Measurements from ENCODE around the gene CBX7. TPM values are rescaled to one million over a fixed set of nuclear protein-coding genes. Genes with fewer than 3 reads are reported as not detected.

The CBX7 gene
- total and polyA plus RNA-seq, 2 donors (not counting 1 experiment from before 2014, with no cell fraction given) = 2.8 to 14.7 TPM

DNA sequence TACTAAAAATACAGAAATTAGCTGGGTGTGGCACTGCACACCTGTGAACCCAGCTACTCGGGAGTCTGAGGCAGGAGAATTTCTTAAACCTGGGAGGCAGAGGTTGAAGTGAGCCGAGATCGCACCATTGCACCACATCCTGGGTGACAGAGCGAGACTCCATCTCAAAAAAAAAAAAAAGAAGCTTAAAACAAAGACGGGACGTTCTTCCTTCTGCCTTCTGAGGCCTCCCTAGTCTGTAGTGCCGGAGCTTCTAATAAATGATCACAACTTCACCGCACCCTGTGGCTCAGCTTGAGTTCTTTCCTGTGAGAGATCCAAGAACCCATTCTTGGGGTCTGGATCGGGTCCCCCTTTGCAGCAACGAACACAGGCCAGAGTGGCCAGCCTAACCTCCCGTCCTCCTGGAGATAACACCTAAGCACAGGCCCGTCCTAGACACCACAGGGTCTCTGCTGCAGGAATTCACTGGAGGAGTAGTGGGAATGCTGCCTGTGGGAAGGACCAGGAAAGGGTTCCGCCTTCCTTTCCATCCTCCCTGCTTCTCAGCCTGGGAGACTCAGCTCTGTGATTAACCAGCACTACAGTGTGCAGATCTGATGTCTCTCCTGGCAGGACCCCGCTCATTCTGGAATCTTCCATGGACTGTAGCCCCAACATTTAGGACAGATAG, 57.6 kb downstream of the CBX7 start:
- Histone ChIP-seq H2AFZ (ENCODE audit: low read length) (no peak overlapping the region), H3K27me3 (ENCODE audit: control insufficient read depth, insufficient read depth, low read length) (peaks cover 6% of the 10 kb centered on the region), H3K4me1 (ENCODE audit: control insufficient read depth, extremely low read depth, insufficient read depth, low read length) (no peaks in the 10 kb centered on the region), H3K36me3 (ENCODE audit: control insufficient read depth, insufficient read depth, low read length) (no peaks in the 10 kb centered on the region), H3K9me3 (ENCODE audit: control insufficient read depth, insufficient read depth, low read depth, low read length) (no peaks in the 10 kb centered on the region), H3K4me3 (replicated peaks in 1 of 4; ENCODE audit: control extremely low read depth in 1 of 4, insufficient read depth in 1 of 4, low read depth in 3 of 4, low read length in 4 of 4) (no peak overlapping the region), H3K79me2 (ENCODE audit: control insufficient read depth, insufficient read depth, low read length) (no peaks in the 10 kb centered on the region), H3K9ac (ENCODE audit: insufficient read depth, low read length) (no peak overlapping the region), H3K4me2 (ENCODE audit: extremely low read depth, insufficient read depth, low read length) (no peak overlapping the region), H3K27ac (ENCODE audit: insufficient read depth, low read length) (no peak overlapping the region), H4K20me1 (ENCODE audit: control insufficient read depth, extremely low read depth, insufficient read depth, low read length) (no peaks in the 10 kb centered on the region)
- TF ChIP-seq, protein P1, sequence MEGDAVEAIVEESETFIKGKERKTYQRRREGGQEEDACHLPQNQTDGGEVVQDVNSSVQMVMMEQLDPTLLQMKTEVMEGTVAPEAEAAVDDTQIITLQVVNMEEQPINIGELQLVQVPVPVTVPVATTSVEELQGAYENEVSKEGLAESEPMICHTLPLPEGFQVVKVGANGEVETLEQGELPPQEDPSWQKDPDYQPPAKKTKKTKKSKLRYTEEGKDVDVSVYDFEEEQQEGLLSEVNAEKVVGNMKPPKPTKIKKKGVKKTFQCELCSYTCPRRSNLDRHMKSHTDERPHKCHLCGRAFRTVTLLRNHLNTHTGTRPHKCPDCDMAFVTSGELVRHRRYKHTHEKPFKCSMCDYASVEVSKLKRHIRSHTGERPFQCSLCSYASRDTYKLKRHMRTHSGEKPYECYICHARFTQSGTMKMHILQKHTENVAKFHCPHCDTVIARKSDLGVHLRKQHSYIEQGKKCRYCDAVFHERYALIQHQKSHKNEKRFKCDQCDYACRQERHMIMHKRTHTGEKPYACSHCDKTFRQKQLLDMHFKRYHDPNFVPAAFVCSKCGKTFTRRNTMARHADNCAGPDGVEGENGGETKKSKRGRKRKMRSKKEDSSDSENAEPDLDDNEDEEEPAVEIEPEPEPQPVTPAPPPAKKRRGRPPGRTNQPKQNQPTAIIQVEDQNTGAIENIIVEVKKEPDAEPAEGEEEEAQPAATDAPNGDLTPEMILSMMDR (conservative IDR thresholded peaks at IDR 0.05 in 1 of 2, IDR thresholded peaks at IDR 0.05 in 1 of 2; ENCODE audit: low read depth in 1 of 2, low read length in 2 of 2) = no peak
- TF ChIP-seq EZH2 (IDR thresholded peaks at IDR 0.05; ENCODE audit: low read length, missing control alignments) = no peak
- no peak for DNase-seq (ENCODE audit: low read depth in 2 of 2)

DNA sequence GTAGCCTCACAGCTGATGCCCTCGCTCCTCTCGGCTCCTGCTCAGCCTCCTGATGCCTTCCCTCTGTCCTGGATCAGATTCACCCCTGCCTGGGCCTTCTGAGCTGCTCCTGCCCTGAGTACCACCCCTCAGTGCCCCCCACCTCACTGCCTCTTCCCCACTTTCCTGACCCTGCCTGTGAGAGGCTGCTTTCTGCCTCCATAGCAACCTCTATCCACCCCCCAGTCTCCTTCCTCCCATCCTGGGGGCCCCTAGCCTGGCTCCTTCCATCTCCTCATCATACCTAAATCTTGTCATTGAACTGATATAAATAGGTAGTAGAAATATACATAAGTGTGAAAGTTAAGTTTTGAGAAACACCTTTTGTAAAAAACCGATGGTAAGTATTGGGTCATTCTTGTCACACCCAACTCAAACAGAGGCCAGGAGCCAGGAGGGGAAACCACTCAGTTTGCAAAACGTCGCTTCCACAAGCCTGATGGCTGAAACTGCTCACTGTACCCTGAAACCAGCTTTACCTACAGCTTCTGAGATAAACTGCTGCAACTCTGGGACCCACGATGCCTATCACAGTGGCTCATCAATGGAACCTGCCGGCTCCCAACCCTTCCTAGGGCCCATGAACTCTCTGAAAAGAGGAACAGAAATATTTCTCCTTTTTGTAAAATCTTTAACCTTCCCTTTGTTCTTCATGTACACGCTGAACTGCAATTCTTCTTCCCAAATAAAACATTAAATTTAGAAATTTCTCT, 60.2 kb downstream of the CBX7 start:
- Histone ChIP-seq H3K27ac (ENCODE audit: insufficient read depth, low read length) (no peak overlapping the region), H2AFZ (ENCODE audit: low read length) (no peak overlapping the region), H3K4me2 (ENCODE audit: extremely low read depth, insufficient read depth, low read length) (no peak overlapping the region), H3K36me3 (ENCODE audit: control insufficient read depth, insufficient read depth, low read length) (no peaks in the 10 kb centered on the region), H3K4me1 (ENCODE audit: control insufficient read depth, extremely low read depth, insufficient read depth, low read length) (no peaks in the 10 kb centered on the region), H3K9me3 (ENCODE audit: control insufficient read depth, insufficient read depth, low read depth, low read length) (no peaks in the 10 kb centered on the region), H3K4me3 (replicated peaks in 1 of 4; ENCODE audit: control extremely low read depth in 1 of 4, insufficient read depth in 1 of 4, low read depth in 3 of 4, low read length in 4 of 4) (no peak overlapping the region), H3K79me2 (ENCODE audit: control insufficient read depth, insufficient read depth, low read length) (no peaks in the 10 kb centered on the region), H4K20me1 (ENCODE audit: control insufficient read depth, extremely low read depth, insufficient read depth, low read length) (no peaks in the 10 kb centered on the region), H3K9ac (ENCODE audit: insufficient read depth, low read length) (no peak overlapping the region), H3K27me3 (ENCODE audit: control insufficient read depth, insufficient read depth, low read length) (peaks cover 4% of the 10 kb centered on the region)
- TF ChIP-seq, protein P1 (conservative IDR thresholded peaks at IDR 0.05 in 1 of 2, IDR thresholded peaks at IDR 0.05 in 1 of 2; ENCODE audit: low read depth in 1 of 2, low read length in 2 of 2) = no peak
- no peak for TF ChIP-seq EZH2 (IDR thresholded peaks at IDR 0.05; ENCODE audit: low read length, missing control alignments)
- no peak for DNase-seq (ENCODE audit: low read depth in 2 of 2)

DNA sequence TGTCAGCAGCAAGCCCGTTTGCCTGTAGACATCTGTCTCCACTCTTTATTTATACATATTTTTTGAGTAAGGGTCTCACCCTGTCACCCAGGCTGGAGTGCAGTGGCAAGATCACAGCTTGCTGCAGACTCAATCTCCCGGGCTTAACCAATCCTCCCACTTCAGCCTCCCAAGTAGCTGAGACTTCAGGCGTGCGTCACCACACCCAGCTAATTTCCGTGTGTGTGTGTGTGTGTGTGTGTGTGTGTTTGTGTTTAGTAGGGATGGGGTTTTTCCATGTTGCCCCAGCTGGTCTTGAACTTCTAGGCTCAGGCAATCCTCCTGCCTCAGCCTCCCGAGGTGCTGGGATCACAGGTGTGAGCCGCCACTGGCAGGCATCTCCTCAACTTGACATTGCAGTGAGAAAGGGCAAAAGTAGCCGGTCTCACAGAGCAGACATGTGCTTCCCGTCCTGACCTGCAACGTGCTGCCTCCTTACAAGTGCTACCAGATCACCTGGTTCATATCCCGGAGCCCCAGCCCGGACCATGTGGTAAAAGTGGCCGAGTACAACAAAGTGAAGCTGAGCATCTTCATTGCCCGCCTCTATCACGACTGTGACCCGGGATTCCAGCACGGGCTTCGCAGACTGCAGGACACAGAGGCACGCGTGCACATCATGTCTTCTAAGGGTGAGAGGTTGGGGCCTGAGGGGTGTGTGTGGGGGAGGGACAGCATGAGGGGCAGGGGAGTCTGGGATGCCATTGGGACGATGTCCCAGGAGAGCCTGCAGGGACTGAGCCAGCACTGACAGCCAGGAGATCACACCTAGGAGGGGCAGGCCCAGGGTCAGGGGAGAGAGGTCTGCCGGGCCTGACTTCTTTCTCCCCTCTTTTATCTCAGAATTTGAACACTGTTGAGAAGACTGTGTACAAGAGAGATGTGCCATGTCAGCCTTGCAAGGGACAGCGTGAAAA, 61.1 kb downstream of the CBX7 start:
- no peak overlapping the region for H3K27ac ChIP-seq (ENCODE audit: insufficient read depth, low read length)
- H3K4me2 ChIP-seq (ENCODE audit: extremely low read depth, insufficient read depth, low read length) = no peak overlapping the region

More for the DNA sequence above, 61.1 kb downstream of the CBX7 start:
- H3K9me3 ChIP-seq (ENCODE audit: control insufficient read depth, insufficient read depth, low read depth, low read length) = no peaks in the 10 kb centered on the region
- no peak for TF ChIP-seq EZH2 (IDR thresholded peaks at IDR 0.05; ENCODE audit: low read length, missing control alignments)
- TF ChIP-seq, protein P1 (conservative IDR thresholded peaks at IDR 0.05 in 1 of 2, IDR thresholded peaks at IDR 0.05 in 1 of 2; ENCODE audit: low read depth in 1 of 2, low read length in 2 of 2) = no peak
- no peak for DNase-seq (ENCODE audit: low read depth in 2 of 2)
- no peaks in the 10 kb centered on the region for H3K79me2 ChIP-seq (ENCODE audit: control insufficient read depth, insufficient read depth, low read length)
- no peaks in the 10 kb centered on the region for H3K36me3 ChIP-seq (ENCODE audit: control insufficient read depth, insufficient read depth, low read length)
- H2AFZ ChIP-seq (ENCODE audit: low read length) = no peak overlapping the region
- H3K4me3 ChIP-seq (replicated peaks in 1 of 4; ENCODE audit: control extremely low read depth in 1 of 4, insufficient read depth in 1 of 4, low read depth in 3 of 4, low read length in 4 of 4) = no peak overlapping the region
- H4K20me1 ChIP-seq (ENCODE audit: control insufficient read depth, extremely low read depth, insufficient read depth, low read length) = no peaks in the 10 kb centered on the region
- H3K4me1 ChIP-seq (ENCODE audit: control insufficient read depth, extremely low read depth, insufficient read depth, low read length) = no peaks in the 10 kb centered on the region
- peaks cover 4% of the 10 kb centered on the region for H3K27me3 ChIP-seq (ENCODE audit: control insufficient read depth, insufficient read depth, low read length)
- no peak overlapping the region for H3K9ac ChIP-seq (ENCODE audit: insufficient read depth, low read length)
